ENCODE results near the gene AGBL4. TPM values are rescaled to one million over a fixed set of nuclear protein-coding genes. Genes with fewer than 3 reads are reported as not detected.

Gene AGBL4
- total RNA-seq, 2 experiments from 2014 or later: not detected

DNA sequence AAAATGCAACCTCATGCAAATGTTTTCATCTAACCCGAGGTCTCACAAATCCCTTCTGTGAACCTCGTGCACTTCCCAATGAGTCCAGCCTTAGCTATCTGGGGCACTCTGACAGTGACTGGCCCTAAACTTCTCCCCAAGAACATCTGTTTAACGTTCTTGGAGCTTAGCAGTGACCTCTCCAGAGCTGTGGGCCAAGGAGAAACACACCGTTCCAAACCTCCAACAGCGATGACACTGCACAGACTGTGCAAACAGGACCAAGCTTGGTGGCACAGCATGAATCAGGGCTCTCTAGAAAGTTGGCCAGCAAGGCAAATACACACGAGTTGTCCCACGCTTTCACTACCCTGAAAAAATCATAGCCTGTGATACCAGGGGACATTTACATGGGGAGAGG lies 1262.9 kb downstream of the AGBL4 start:
- ChIA-PET CTCF (interaction anchor here (0.6 to 1.0 kb wide), 2 partner anchors 9 to 65 kb away, joined by 3 read pairs; no protein-coding TSS in a partner anchor), POLR2A (interaction anchor here (0.5 kb wide), 1 partner anchor 11 kb away, joined by 3 read pairs; no protein-coding TSS in a partner anchor)
- Mint-ChIP-seq H3K36me3 (ENCODE audit: low read depth) (peaks cover 19% of the 10 kb centered on the region), H3K27ac (no peak overlapping the region), H3K4me1 (peaks cover 4% of the 10 kb centered on the region), H3K27me3 (no peaks in the 10 kb centered on the region), H3K9me3 (ENCODE audit: low read depth) (no peaks in the 10 kb centered on the region), H3K4me3 (no peak overlapping the region)
- intact Hi-C loops (cut with DNase I, micrococcal nuclease): no loop called here
- ATAC-seq (no peak), DNase-seq (no peak)

DNA sequence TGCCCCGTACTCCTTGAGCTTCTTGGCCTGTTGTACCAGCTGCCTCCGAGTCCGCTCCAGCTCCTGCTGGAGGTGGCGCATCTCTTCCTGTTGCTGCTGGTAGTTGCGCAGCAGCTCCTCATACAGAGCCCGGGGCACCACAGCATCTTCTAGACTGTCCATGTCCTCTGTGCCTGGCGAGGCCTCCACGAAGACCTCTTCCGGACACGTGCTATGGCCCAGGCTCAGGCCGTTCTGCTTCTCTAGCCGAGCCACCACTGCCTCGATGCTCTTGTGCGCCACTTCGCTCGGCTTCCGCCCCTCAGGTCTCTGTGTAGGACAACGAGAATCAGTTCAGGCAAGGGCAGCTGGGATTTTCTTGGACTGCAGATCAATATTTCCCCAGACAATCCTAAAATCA lies 1264.8 kb downstream of the AGBL4 start:
- DNase-seq: no peak
- Mint-ChIP-seq H3K27me3 (no peaks in the 10 kb centered on the region), H3K27ac (peak overlapping the region; percentile 27), H3K9me3 (ENCODE audit: low read depth) (no peaks in the 10 kb centered on the region), H3K4me3 (no peak overlapping the region), H3K4me1 (peaks cover 4% of the 10 kb centered on the region), H3K36me3 (ENCODE audit: low read depth) (peaks cover 16% of the 10 kb centered on the region)
- ChIA-PET POLR2A (no interaction called here), CTCF (no interaction called here)
- intact Hi-C loops (cut with DNase I, micrococcal nuclease): no loop called here
- ATAC-seq: no peak

DNA sequence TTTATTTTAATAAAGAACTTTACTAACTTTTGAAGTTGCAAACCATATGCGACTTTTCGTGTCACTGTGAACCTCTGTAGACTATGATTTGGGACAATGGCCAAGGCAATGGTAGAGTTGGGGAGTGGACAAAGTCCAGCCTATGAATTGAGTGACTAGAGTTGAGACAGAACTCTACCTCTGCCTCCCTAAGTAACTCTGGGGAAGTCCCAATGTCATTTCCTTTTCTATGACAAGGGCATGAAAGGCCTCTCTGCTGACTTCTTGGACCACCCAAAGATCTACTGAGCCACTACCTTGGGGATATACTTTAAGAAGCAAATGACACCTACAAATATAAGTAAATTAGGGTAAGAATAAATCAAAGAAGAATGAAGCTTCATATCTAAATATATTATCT lies 1266.4 kb downstream of the AGBL4 start:
- no peak for DNase-seq
- Mint-ChIP-seq H3K4me1 (peaks cover 4% of the 10 kb centered on the region), H3K9me3 (ENCODE audit: low read depth) (no peaks in the 10 kb centered on the region), H3K27me3 (no peaks in the 10 kb centered on the region), H3K27ac (no peak overlapping the region), H3K4me3 (no peak overlapping the region), H3K36me3 (ENCODE audit: low read depth) (peaks cover 14% of the 10 kb centered on the region)
- no peak for ATAC-seq
- ChIA-PET POLR2A (no interaction called here), CTCF (interaction anchor here (0.8 kb wide), 1 partner anchor 1080 kb away, joined by 4 read pairs; no protein-coding TSS in a partner anchor)
- intact Hi-C loops (cut with DNase I, micrococcal nuclease): no loop called here

- Mint-ChIP-seq H3K27me3 (no peaks in the 10 kb centered on the region), H3K9me3 (ENCODE audit: low read depth) (no peaks in the 10 kb centered on the region), H3K4me3 (no peak overlapping the region), H3K4me1 (peaks cover 4% of the 10 kb centered on the region), H3K36me3 (ENCODE audit: low read depth) (peaks cover 14% of the 10 kb centered on the region), H3K27ac (no peak overlapping the region)
- intact Hi-C loops (cut with DNase I, micrococcal nuclease): no loop called here
- ChIA-PET CTCF (interaction anchor here (0.8 kb wide), 1 partner anchor 1079 kb away, joined by 4 read pairs; no protein-coding TSS in a partner anchor), POLR2A (no interaction called here)
- ATAC-seq: no peak
- no peak for DNase-seq
These were observed 1267.0 kb downstream of the AGBL4 start for GRCh38 chr1:48756683-48757316.

DNA sequence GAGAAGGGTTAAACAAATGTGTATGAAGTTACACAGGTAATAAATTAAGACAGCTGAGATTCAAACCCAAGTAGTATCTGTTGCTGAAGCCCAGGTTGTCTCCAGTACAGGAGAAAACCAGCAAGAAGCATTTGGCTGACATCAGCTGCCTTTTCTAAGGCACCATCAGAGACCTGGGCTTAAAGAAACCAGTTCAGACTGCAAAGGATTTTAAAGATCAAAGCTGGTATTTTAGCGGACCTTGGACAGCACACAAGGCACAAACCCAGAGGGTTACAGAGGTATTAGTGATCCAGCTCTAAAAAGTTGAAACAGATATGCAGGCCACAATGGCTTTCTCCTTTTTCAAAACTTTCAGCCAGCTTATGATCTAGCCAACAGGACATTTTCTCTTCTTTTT lies 1270.5 kb downstream of the AGBL4 start:
- Mint-ChIP-seq H3K27me3 (no peaks in the 10 kb centered on the region), H3K36me3 (ENCODE audit: low read depth) (peaks cover 8% of the 10 kb centered on the region), H3K4me1 (peaks cover 4% of the 10 kb centered on the region), H3K4me3 (no peak overlapping the region), H3K9me3 (ENCODE audit: low read depth) (no peaks in the 10 kb centered on the region), H3K27ac (no peak overlapping the region)
- ChIA-PET CTCF (no interaction called here), POLR2A (no interaction called here)
- DNase-seq: no peak
- no peak for ATAC-seq
- intact Hi-C loops (cut with DNase I, micrococcal nuclease): no loop called here

GRCh38 chr1:48750109-48750508 lies 1273.6 kb downstream of the AGBL4 start:
- Mint-ChIP-seq H3K4me3 (no peak overlapping the region), H3K9me3 (ENCODE audit: low read depth) (no peaks in the 10 kb centered on the region), H3K27ac (no peak overlapping the region), H3K27me3 (no peaks in the 10 kb centered on the region), H3K36me3 (ENCODE audit: low read depth) (peaks cover 3% of the 10 kb centered on the region), H3K4me1 (no peaks in the 10 kb centered on the region)
- DNase-seq: no peak
- POLR2A ChIA-PET: no interaction called here
- ATAC-seq: no peak
- CTCF ChIA-PET: interaction anchor here (0.7 kb wide), 1 partner anchor 43 kb away, joined by 3 read pairs; no protein-coding TSS in a partner anchor
- intact Hi-C loops (cut with DNase I, micrococcal nuclease): no loop called here

DNA sequence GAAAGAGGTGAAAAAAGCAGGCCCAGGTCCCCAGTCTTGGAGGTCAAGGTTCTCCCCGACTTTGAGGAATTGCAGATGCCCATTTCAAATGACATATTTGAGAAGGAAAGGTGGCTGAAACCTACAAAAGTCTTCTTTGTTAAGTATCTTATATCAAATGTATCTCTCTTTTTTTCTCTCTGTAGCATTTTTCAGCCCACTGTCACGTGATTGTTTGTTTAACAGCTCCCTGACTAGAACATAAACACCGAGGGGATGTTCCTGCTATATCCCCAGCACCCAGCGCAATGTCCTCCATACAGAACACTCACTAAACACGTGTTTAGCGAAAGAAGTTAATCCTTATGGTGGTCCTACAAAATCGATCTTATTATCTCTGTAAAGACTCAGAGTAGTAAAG lies 1274.7 kb downstream of the AGBL4 start:
- Mint-ChIP-seq H3K4me1 (no peaks in the 10 kb centered on the region), H3K27ac (no peak overlapping the region), H3K36me3 (ENCODE audit: low read depth) (peaks cover 3% of the 10 kb centered on the region), H3K27me3 (no peaks in the 10 kb centered on the region), H3K4me3 (no peak overlapping the region), H3K9me3 (ENCODE audit: low read depth) (no peaks in the 10 kb centered on the region)
- POLR2A ChIA-PET: no interaction called here
- intact Hi-C loops (cut with DNase I, micrococcal nuclease): no loop called here
- CTCF ChIA-PET: no interaction called here
- ATAC-seq (no peak), DNase-seq (no peak)

DNA sequence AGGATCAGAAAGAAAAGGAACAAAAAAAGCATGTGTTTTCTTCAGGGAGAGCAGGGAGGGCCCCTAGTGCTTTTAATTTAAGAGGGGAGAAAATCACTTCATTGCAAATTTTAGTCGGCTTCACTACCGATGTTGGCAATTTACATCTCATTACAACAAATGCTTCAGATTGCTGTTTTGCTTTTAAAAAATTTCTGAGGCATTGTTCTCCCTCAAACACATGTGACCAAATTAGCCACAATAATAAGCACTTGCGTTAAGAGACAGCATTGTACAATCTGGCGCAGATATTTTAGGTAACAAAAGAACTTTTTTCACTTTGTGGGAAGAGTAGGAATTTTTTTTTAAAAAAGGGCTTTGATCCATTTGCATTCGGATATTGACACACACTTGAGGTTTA lies 1276.8 kb downstream of the AGBL4 start:
- no peak overlapping the region for H3K27ac Mint-ChIP-seq
- ATAC-seq: no peak
- no peaks in the 10 kb centered on the region for H3K9me3 Mint-ChIP-seq (ENCODE audit: low read depth)
- H3K27me3 Mint-ChIP-seq: no peaks in the 10 kb centered on the region
- H3K4me1 Mint-ChIP-seq: no peaks in the 10 kb centered on the region
- peaks cover 7% of the 10 kb centered on the region for H3K36me3 Mint-ChIP-seq (ENCODE audit: low read depth)
- ChIA-PET CTCF (no interaction called here), POLR2A (no interaction called here)
- intact Hi-C loops (cut with DNase I, micrococcal nuclease): no loop called here
- no peak for DNase-seq
- H3K4me3 Mint-ChIP-seq: no peak overlapping the region

GRCh38 chr1:48744032-48744431 lies 1279.7 kb downstream of the AGBL4 start:
- Mint-ChIP-seq H3K4me1 (no peaks in the 10 kb centered on the region), H3K27ac (no peak overlapping the region), H3K36me3 (ENCODE audit: low read depth) (peaks cover 14% of the 10 kb centered on the region), H3K4me3 (no peak overlapping the region), H3K9me3 (ENCODE audit: low read depth) (no peaks in the 10 kb centered on the region), H3K27me3 (no peaks in the 10 kb centered on the region)
- ChIA-PET CTCF (interaction anchor here (0.9 kb wide), 1 partner anchor 25 kb away, joined by 3 read pairs; no protein-coding TSS in a partner anchor), POLR2A (no interaction called here)
- DNase-seq (no peak), ATAC-seq (no peak)
- intact Hi-C loops (cut with DNase I, micrococcal nuclease): no loop called here

GRCh38 chr1:48743480-48743879 lies 1280.3 kb downstream of the AGBL4 start:
- Mint-ChIP-seq H3K27ac (no peak overlapping the region), H3K4me3 (no peak overlapping the region), H3K36me3 (ENCODE audit: low read depth) (peaks cover 16% of the 10 kb centered on the region), H3K4me1 (no peaks in the 10 kb centered on the region), H3K9me3 (ENCODE audit: low read depth) (no peaks in the 10 kb centered on the region), H3K27me3 (no peaks in the 10 kb centered on the region)
- intact Hi-C loops (cut with DNase I, micrococcal nuclease): no loop called here
- DNase-seq (no peak), ATAC-seq (no peak)
- CTCF ChIA-PET: interaction anchor here (0.6 to 1.1 kb wide), 2 partner anchors 66 to 167 kb away, joined by 3 to 4 read pairs; no protein-coding TSS in a partner anchor
- POLR2A ChIA-PET: no interaction called here

- Mint-ChIP-seq H3K36me3 (ENCODE audit: low read depth) (peaks cover 20% of the 10 kb centered on the region), H3K27me3 (no peaks in the 10 kb centered on the region), H3K4me3 (no peak overlapping the region), H3K27ac (no peak overlapping the region), H3K4me1 (no peaks in the 10 kb centered on the region), H3K9me3 (ENCODE audit: low read depth) (no peaks in the 10 kb centered on the region)
- ChIA-PET POLR2A (no interaction called here), CTCF (no interaction called here)
- DNase-seq: no peak
- intact Hi-C loops (cut with DNase I, micrococcal nuclease): no loop called here
- no peak for ATAC-seq
These were observed 1282.4 kb downstream of the AGBL4 start for GRCh38 chr1:48741380-48741779.

GRCh38 chr1:48740621-48741020 lies 1283.1 kb downstream of the AGBL4 start:
- ATAC-seq: no peak

More at GRCh38 chr1:48740621-48741020, 1283.1 kb downstream of the AGBL4 start:
- CTCF ChIA-PET: no interaction called here
- Mint-ChIP-seq H3K4me3 (no peak overlapping the region), H3K27me3 (no peaks in the 10 kb centered on the region), H3K4me1 (no peaks in the 10 kb centered on the region), H3K9me3 (ENCODE audit: low read depth) (no peaks in the 10 kb centered on the region), H3K27ac (no peak overlapping the region), H3K36me3 (ENCODE audit: low read depth) (peaks cover 20% of the 10 kb centered on the region)
- DNase-seq: no peak
- intact Hi-C loops (cut with DNase I, micrococcal nuclease): no loop called here
- POLR2A ChIA-PET: no interaction called here

Data from activated CD4-positive, alpha-beta T cell treated with anti-CD3 and anti-CD28 coated beads for 36 hours (primary cell).